DND-41 (cell line): Measurements from ENCODE around the gene ABHD4.
A peak's percentile ranks its signal among the peaks of the same experiment; 100 is the strongest.

ENCODE experiments used
- ATAC-seq: fragments of 200-7000 bp; cut with Tn5 transposase; 3 replicates; pipeline ENCODE4 v1.9.1; 2021; ENCODE audit warnings: low read depth; ENCODE audit not compliant: insufficient read depth
- DNase-seq: peaks from one replicate; pipeline ENCODE4 v3.0.0-alpha.2; 2020
- H2AFZ ChIP-seq: 2 replicates; pipeline ENCODE4 v1.6.0; 2012; ENCODE audit warnings: low read depth, low read length
- H3K27ac ChIP-seq: 2 replicates; pipeline ENCODE4 v1.5.1; 2012; ENCODE audit warnings: low read length, inconsistent platforms
- H3K27me3 ChIP-seq: fragments of 200-600 bp; sonication (generic); 2 replicates; pipeline ENCODE4 v1.6.0; 2012; ENCODE audit warnings: low read length, mild to moderate bottlenecking, inconsistent platforms; ENCODE audit not compliant: insufficient read depth, poor library complexity
- H3K36me3 ChIP-seq: 2 replicates; pipeline ENCODE4 v1.5.1; 2012; ENCODE audit warnings: low read length, inconsistent platforms; ENCODE audit not compliant: insufficient read depth
- H3K4me1 ChIP-seq: 2 replicates; pipeline ENCODE4 v1.5.1; 2012; ENCODE audit warnings: mild to moderate bottlenecking, low read length; ENCODE audit not compliant: insufficient read depth
- H3K4me2 ChIP-seq: 2 replicates; pipeline ENCODE4 v1.6.0; 2012; ENCODE audit warnings: mild to moderate bottlenecking, moderate library complexity, low read length, inconsistent platforms; ENCODE audit not compliant: insufficient read depth
- H3K4me3 ChIP-seq, 2 experiments: fragments of 200-600 bp in 1 of 2; shearing (Covaris generic) in 1 of 2; 2 replicates each; pipeline ENCODE4 v1.5.1; 2012 to 2016; ENCODE audit warnings: inconsistent platforms in 2 of 2, low read length in 2 of 2, mild to moderate bottlenecking in 2 of 2, low read depth in 1 of 2, moderate library complexity in 1 of 2
- H3K79me2 ChIP-seq: 2 replicates; pipeline ENCODE4 v1.6.0; 2012; ENCODE audit warnings: low read length, inconsistent platforms; ENCODE audit not compliant: insufficient read depth
- H3K9ac ChIP-seq: 2 replicates; pipeline ENCODE4 v1.6.0; 2012; ENCODE audit warnings: low read depth, mild to moderate bottlenecking, inconsistent platforms, low read length, moderate library complexity
- H3K9me3 ChIP-seq: 2 replicates; pipeline ENCODE4 v1.5.1; 2012; ENCODE audit warnings: low read length, moderate library complexity, mild to moderate bottlenecking, inconsistent platforms; ENCODE audit not compliant: insufficient read depth, severe bottlenecking
- H4K20me1 ChIP-seq: 2 replicates; pipeline ENCODE4 v1.6.0; 2012; ENCODE audit warnings: low read length; ENCODE audit not compliant: insufficient read depth
- EZH2 ChIP-seq: IDR thresholded peaks from 3 replicates; pipeline ENCODE4 v1.6.1; 2012; ENCODE audit warnings: borderline replicate concordance, low read depth, mild to moderate bottlenecking, moderate library complexity, low read length, inconsistent platforms; ENCODE audit not compliant: severe bottlenecking
- TF ChIP-seq, protein P1 (sequence below): IDR thresholded peaks from 2 replicates; pipeline ENCODE4 v1.5.1; 2012; ENCODE audit warnings: borderline replicate concordance, low read length, moderate library complexity, mild to moderate bottlenecking; ENCODE audit not compliant: poor library complexity, severe bottlenecking; ENCODE audit errors: extremely low read depth

ABHD4 gene

DNA sequence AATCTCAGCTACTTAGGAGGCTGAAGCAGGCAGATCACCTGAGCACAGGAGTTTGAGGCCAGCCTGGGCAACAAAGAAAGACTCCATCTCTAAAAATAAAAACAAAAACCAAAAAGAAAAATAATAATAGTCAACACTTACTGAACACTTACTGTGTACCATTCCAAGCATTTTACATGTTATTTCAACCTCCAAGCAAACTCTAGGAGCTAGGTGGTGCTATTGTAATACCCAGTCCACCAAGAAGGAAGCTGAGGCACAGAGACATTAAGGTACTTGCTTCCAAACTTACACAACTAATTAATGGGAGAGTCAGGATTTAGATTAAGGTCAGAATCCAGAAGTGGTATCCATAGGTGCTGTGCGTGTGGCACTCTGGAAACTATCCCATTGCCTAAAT lies 59.8 kb downstream of the ABHD4 start:
- ATAC-seq = no peak
- H3K36me3 ChIP-seq = no peaks in the 10 kb centered on the region

DNA sequence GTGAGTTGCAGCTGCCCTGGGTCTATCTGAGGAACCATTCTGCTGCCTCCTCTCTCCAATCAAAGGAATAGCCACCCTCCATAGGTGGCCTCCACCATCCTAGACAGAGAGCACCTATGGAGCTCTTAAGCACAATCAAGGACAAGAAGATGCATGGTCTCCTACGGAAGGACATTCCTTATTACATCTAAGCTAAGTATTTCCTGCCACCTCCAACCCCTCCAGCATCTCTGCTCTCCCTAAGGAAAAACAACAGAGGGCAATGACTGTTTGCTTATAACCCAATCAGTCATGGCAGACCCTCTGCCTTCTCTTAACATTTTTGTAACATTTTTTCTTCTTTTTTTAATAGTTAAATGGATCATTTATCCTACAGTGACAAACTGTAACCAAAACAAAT lies 60.8 kb downstream of the ABHD4 start:
- Histone ChIP-seq H3K4me3 (no peak overlapping the region), H3K9me3 (no peaks in the 10 kb centered on the region), H3K36me3 (no peaks in the 10 kb centered on the region), H3K4me2 (no peak overlapping the region), H3K27me3 (peaks cover 22% of the 10 kb centered on the region), H2AFZ (no peak overlapping the region), H4K20me1 (no peaks in the 10 kb centered on the region), H3K27ac (no peak overlapping the region), H3K9ac (no peak overlapping the region), H3K4me1 (no peaks in the 10 kb centered on the region), H3K79me2 (no peaks in the 10 kb centered on the region)
- no peak for ATAC-seq
- DNase-seq = no peak
- TF ChIP-seq, protein P1, sequence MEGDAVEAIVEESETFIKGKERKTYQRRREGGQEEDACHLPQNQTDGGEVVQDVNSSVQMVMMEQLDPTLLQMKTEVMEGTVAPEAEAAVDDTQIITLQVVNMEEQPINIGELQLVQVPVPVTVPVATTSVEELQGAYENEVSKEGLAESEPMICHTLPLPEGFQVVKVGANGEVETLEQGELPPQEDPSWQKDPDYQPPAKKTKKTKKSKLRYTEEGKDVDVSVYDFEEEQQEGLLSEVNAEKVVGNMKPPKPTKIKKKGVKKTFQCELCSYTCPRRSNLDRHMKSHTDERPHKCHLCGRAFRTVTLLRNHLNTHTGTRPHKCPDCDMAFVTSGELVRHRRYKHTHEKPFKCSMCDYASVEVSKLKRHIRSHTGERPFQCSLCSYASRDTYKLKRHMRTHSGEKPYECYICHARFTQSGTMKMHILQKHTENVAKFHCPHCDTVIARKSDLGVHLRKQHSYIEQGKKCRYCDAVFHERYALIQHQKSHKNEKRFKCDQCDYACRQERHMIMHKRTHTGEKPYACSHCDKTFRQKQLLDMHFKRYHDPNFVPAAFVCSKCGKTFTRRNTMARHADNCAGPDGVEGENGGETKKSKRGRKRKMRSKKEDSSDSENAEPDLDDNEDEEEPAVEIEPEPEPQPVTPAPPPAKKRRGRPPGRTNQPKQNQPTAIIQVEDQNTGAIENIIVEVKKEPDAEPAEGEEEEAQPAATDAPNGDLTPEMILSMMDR = no peak
- TF ChIP-seq EZH2 = no peak

More for the DNA sequence above, 59.8 kb downstream of the ABHD4 start:
- no peaks in the 10 kb centered on the region for H3K79me2 ChIP-seq
- H3K27ac ChIP-seq = no peak overlapping the region
- no peak overlapping the region for H3K9ac ChIP-seq
- no peaks in the 10 kb centered on the region for H4K20me1 ChIP-seq
- H3K9me3 ChIP-seq = no peaks in the 10 kb centered on the region
- peaks cover 17% of the 10 kb centered on the region for H3K27me3 ChIP-seq
- TF ChIP-seq, protein P1 = peak; percentile 54
- TF ChIP-seq EZH2 = no peak
- no peak overlapping the region for H3K4me2 ChIP-seq
- H3K4me1 ChIP-seq = no peaks in the 10 kb centered on the region
- H2AFZ ChIP-seq = no peak overlapping the region
- no peak for DNase-seq
- H3K4me3 ChIP-seq = no peak overlapping the region

DNA sequence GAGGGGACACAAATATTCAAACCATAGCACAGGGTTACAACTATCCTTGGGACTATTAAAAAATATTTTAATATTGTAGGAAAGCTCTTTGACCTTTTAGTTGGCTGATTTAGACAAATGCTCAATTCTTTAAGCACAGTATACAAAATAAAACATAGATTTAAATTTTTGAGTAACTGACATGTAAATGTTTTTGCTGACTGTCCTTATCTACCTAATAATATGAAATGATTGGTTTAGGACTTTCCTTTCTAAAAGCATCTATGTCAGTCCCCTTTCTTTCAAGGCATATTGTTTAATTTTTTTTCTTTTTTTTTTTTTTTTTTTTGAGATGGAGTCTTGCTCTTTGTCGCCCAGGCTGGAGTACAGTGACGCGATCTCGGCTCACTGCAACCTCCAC lies 62.6 kb downstream of the ABHD4 start:
- Histone ChIP-seq H3K36me3 (no peaks in the 10 kb centered on the region), H3K27ac (no peak overlapping the region), H3K9me3 (no peaks in the 10 kb centered on the region), H4K20me1 (no peaks in the 10 kb centered on the region), H3K79me2 (no peaks in the 10 kb centered on the region), H3K4me1 (no peaks in the 10 kb centered on the region), H3K9ac (no peak overlapping the region), H3K4me2 (no peak overlapping the region), H3K27me3 (peaks cover 14% of the 10 kb centered on the region), H3K4me3 (no peak overlapping the region), H2AFZ (no peak overlapping the region)
- TF ChIP-seq EZH2 = no peak
- TF ChIP-seq, protein P1 = no peak
- DNase-seq (no peak), ATAC-seq (no peak)
